Measurements from ENCODE around the gene CFL1. TPM values are rescaled to one million over a fixed set of nuclear protein-coding genes. Genes with fewer than 3 reads are reported as not detected.

Gene CFL1
- polyA plus RNA-seq, 5 donors, result 574 to 838 (median 723) TPM

DNA sequence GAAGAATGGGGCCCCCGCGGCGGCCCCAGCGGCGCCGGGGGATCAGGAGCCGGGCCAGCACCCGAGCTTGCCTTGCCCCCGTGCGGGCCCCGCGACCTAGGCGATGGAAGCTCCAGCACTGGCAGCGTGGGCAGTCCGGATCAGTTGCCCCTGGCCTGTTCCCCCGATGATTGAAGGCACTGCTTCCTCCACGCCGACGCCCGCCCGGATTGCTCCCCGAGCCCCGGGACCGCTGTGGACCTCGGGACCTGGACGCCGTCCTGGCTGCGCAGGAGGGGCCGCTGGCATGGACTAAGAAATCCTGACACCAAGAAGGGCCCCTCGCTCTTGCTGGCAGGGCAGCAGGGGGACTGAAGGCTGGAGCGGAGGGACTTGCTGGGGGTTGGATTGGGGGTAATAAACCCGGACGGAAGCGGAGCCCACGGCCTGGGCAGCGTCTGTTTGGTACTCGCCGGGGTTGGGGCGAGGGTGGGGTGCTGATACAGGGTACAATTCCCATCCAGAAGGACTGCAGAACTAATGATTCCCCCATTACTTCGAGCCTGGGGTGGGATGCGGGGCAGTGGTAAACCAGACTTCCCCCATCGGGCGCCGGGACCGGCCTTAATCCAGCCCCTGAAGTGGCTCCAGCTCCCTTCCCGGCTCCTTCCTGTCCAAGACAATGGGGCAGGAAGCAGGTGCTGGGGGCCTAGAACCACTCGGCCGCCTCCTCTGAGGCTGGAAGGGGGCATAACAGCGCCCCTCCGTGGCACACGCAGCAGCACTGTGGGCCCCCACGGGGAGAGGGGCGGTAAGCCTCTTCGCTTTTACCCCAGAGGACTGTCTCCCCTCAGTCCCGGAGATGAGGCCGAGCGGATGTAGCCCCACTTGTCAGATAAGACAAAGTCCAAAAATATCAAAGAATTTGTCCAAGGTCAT is 33.5 kb upstream of the CFL1 start:
- no peak for DNase-seq

DNA sequence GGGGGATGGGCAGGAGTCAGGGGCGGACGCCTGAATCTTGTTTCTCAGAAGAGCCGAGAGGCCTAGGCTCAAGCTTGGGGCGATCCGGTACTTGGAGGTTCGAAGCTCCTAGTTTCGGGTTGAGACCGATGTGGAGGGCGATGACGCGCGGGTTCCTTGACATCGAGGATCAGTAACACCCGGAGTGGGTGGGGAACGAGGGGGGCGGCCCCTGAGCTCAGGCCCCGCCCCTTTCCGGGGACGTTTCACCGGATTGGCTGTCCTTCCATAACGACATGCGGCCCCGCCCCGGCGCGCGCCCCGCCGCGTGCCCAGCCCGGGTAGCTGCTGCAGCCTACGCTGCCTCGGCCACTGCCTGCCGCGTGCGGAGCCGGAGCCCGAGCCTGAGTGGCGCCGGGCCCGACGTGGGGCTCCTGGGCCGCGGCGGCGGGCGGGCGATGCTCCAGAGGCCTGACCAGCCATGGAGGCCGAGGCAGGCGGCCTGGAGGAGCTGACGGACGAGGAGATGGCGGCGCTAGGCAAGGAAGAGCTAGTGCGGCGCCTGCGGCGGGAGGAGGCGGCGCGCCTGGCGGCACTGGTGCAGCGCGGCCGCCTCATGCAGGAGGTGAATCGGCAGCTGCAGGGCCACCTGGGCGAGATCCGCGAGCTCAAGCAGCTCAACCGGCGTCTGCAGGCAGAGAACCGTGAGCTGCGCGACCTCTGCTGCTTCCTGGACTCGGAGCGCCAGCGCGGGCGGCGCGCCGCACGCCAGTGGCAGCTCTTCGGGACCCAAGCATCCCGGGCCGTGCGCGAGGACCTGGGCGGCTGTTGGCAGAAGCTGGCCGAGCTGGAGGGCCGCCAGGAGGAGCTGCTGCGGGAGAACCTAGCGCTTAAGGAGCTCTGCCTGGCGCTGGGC is 32.6 kb upstream of the CFL1 start, which contains the start of gene CCDC85B:
Gene CCDC85B (plus strand): TSS at position 350 of the 895 bp plus-strand sequence. CDS start 111 bp downstream, at position 461.
- peak; percentile 96 to 98 for DNase-seq

DNA sequence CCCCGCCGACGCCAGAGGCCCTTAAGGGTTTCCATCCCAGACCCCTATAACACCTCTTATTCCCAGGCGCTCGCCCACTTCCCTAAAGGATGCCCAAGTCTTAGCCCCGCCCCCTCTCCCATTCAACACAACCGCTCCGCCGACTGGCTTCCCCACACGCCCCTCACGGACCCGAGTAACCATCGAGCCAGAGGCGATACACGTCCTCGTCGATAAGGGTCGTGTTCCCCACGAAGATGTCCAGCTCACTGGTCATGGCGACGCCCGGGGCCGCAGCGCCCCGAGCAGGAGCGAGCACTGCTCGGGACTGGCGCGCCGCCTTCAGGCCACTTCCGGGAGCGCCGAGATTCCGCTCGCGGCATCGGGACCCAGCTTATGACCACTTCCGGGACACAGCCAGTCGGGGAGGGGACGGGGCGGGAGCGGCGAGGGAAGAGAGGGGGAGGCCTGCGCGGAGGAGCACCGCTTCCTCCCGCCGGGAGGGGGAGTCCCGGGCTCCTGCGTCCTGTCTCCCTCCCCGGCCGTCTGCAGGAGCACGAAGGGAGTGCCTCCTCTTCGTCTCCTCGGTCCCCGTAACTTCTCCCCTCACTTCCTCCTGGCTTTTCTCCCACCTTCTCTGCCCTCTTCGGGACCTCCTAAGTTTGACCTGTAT is 30.3 kb upstream of the CFL1 start, which contains the start of gene FIBP:
Gene FIBP (minus strand): TSS at position 309 of the 652 bp plus-strand sequence. CDS start 53 bp downstream, at position 256.
- peak; percentile 97 for DNase-seq

DNA sequence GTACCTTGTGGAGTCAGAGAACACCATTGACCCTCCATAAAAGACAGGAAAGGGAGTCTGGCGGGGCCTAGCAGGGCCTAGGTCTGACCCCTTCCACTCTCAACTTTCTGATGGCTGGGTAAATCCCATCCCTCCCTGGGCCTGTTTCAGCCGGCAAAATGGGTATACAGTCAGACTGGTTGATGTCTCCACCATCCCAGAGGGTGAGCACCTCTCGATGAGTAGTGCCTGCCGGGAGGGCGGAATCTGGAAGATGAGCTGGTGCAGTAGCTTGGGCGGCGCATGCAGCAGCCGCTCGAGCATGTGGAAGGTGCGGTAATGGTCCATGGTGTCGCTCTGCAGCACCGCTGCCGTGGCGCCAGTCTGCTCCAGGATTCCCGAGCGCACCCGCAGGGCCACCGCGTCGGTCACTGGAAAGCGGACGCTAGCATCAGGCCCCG is 29.8 kb upstream of the CFL1 start:
- no peak for DNase-seq

DNA sequence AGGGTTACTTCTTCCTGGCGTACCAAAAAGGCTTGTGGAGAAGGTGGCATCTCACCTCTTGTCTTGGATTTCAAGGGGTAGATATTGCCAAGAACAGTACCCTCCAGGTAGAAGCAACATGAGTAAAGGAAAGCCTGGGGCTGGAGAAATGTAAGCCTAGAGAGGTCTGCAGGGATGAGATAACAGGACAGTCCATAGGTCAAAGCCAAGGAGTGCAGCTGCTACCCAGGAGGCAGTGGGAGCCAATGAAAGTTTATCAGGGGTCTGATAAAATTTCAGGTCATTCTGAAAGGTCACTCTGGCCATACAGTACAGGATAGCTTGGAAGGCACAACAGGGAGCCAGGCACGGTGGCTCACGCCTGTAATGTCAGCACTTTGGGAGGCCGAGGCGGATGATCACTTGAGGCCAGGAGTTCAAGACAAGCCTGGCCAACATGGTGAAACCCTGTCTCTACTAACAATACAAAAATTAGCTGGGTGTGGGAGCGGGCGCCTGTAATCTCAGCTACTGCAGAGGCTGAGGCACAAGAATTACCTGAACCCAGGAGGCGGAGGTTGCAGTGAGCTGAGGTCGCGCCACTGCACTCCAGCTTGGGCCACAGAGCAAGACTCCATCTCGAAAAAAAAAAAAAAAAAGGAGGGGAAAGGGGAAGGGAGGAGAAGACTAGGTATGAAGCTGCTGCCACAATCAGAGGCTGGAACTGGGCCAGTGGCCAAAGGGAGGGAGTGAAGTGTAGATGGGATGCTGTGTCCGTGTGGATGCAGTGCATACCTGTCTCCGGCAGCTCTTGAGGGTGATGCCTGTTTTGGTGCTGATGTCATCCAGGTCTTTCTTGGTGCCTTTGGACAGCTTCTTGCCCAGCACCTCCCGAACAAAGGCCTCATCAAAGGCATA is 29.1 kb upstream of the CFL1 start:
- DNase-seq, result no peak

DNA sequence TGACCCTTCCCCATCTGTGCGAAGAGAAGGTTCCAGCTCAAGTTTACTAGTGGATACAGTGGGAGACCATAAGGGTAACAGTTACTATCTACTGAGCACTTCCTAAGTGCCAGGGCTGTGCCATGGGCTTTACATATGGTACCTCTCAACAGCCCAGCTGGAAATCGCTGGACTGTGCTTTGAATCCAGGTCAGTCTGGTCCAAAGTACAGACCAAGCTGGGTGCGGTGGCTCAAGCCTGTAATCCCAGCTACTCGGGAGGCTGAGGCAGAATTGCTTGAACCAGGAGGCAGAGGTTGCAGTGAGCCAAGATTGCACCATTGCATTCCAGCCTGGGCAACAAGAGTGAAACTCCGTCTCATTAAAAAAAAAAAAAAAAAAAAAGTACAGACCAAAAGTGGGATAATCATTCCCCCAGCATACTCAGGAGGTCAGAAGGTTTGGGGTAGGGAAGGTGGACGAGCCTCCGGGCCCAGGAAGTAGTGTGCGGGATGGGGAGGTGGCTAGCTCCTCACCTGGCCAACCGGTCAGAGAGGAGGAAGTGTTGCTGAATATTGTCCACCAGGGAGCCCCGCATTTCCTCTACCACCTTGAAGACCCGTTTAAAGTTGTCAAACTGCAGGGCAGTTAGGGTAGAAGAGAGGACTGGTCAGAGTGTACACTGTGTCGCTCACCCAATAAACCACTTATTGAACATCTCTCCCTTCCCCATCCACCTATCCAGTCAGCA is 28.0 kb upstream of the CFL1 start:
- DNase-seq, result no peak

DNA sequence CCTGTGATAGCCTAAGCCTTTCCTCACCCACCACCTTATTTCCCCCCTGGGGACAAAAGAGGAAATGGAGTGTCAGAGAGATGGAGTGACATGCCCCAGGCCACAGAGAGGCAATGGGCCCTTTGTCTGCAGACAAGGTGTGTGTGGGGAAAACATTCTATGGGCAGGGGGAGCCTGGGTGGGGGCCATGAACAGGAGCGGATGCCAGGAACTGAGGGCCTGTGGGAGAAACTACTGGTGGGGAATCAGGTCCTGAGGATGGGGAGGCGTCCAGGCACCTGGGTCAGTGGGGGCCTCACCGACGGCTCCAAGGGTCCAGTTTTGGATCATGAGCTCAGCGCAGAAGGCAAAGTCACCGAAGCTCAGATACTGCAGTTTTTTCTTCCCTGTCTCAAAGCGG is 27.3 kb upstream of the CFL1 start:
- no peak for DNase-seq

DNA sequence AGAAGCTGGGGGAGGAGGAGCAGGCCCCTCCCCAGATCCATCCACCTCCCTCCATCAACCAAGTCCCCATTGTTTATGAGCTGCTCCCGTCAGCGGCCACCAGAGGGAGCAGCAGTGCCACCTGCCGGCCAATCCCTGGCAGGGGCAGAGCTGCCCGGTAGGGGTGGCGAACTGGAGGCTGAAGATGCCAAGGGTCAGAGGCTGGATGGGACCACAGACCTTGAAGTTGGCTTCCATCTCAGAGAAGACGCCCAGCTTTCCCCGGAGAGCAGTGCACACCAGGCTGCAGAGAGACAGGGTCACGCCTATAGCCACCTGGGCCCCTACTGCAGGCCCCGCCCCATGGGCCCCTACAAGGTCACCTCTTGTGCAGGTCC is 26.7 kb upstream of the CFL1 start:
- peak in 1 of 2 donors; percentile 66 for DNase-seq

DNA sequence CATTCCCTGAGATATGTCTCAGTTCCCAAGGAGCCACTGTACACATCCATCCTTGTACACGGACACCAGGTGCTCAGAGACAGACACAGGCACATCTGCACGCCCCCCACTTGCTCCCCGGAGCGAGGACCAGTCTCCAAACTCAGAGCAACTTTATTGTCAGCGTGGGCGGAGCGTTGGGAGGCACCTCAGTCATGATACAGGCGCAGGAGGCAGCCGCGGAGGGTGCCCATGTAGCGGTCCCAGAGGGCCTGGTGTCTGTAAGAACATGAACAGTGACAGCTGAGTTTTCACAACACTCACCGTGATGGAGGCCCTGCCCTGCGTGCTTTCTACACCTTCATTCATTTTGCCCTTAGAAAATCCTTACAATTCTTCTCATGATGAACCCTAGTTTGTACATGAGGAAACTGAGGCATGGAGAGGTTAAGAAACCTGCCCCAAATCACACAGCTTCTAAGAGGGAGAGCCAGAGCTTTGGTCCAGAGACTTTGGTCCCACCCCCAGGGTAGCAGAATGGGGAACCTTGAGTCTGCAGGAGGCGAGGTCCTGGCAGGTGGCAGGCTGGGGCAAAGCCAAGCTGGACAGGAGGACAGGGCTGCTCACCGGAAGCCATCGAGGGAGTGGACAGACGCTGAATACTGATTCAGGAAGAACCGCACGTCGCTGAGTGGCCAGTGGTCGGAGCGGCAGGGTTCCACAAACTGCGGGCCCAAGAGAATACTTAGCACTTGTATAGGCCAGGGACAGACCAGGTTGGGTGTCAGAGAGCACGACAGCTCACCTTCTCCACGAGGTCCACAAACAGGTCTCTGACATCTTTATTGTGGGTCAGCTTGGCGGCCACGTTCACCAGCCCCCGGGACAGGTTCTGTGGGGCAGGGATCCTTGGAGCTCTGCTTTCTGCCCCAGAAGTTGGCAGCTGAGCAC is 26.1 kb upstream of the CFL1 start:
- DNase-seq, result no peak

DNA sequence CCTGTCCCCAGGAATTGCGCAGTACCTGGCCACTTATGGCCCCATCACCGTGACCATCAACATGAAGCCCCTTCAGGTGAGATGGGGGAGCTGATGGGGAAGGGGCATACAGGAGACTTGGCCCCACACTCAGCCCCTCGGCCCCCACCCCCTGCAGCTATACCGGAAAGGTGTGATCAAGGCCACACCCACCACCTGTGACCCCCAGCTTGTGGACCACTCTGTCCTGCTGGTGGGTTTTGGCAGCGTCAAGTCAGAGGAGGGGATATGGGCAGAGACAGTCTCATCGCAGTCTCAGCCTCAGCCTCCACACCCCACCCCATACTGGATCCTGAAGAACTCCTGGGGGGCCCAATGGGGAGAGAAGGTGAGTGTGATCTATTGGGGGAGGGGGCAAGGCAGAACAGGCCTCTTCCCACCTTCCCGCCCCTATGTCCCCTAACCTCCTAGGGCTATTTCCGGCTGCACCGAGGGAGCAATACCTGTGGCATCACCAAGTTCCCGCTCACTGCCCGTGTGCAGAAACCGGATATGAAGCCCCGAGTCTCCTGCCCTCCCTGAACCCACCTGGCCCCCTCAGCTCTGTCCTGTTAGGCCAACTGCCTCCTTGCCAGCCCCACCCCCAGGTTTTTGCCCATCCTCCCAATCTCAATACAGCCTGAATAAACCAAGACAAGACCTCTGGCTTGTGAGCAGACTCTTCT is 25.2 kb upstream of the CFL1 start:
- no peak for DNase-seq

DNA sequence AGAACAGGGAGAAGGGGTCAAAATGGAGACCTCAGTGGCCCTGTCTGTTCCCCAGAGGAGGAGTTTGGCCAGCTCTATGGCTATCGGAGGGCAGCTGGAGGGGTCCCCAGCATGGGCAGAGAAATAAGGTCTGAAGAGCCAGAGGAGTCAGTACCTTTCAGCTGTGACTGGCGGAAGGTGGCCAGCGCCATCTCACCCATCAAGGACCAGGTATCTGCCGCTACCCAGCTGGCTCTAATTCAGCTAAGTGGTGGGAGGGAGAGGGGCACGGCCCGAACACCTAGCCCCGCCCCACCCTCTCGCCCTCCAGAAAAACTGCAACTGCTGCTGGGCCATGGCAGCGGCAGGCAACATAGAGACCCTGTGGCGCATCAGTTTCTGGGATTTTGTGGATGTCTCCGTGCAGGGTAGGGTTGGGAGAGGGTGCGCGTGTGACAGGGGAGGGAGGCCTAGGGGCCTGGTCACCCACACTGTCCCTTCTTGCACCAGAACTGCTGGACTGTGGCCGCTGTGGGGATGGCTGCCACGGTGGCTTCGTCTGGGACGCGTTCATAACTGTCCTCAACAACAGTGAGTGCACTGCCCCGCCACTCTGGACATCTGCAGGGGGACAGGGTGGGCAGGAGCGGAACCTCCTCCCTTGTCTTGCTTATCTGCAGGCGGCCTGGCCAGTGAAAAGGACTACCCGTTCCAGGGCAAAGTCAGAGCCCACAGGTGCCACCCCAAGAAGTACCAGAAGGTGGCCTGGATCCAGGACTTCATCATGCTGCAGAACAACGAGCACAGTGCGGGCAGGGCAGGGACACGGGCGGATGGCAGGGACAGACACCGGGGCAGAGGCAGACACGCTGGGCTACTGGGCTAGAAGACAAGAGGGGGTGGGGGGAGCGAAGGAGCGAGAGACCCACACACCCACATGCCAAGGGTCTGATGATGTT is 24.4 kb upstream of the CFL1 start:
- no peak for DNase-seq

DNA sequence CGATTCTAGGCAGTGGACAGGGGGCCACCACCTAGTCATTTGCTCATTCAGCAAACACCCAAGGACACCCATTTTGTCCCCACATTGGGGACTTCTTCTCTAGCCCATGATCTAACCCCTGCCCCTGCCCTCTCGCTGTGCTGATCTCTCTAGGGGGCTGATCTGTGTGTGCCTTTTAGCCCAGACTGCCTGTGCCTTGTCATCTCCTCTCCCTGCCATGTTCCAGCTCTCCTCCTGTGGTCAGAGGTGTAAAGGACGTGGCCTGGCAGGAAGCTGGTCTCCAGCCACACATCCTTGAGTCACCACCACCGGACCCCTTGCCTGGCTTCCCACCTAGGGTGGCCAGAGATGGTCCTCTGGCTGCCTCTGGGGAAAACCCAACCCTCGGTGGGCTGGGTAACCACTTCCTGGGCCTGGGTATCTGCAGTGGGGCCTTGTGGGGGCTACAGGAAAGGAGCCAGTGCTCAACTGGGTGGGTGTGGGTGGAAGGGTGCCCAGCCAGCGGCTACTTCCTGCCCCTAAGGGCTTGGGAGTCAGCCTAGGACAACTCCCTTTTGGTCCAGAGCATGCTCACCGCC is 23.0 kb upstream of the CFL1 start:
- no peak for DNase-seq

DNA sequence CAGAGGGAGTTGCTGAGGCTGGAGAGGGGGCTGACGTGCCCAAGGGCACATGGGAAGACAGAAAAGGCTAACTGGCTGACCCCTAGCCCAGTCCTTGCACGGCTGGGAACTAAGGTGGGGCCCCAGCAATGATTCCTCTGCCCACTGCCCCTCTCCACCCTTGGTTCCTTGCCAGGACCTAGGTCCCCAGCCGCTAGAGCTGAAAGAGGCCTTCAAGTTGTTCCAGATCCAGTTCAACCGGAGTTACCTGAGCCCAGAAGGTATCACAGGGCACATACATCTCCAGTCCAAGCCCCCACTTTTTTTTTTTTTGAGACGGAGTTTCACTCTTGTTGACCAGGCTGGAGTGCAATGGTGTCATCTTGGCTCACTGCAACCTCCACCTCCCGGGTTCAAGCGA is 22.0 kb upstream of the CFL1 start:
- no peak for DNase-seq

DNA sequence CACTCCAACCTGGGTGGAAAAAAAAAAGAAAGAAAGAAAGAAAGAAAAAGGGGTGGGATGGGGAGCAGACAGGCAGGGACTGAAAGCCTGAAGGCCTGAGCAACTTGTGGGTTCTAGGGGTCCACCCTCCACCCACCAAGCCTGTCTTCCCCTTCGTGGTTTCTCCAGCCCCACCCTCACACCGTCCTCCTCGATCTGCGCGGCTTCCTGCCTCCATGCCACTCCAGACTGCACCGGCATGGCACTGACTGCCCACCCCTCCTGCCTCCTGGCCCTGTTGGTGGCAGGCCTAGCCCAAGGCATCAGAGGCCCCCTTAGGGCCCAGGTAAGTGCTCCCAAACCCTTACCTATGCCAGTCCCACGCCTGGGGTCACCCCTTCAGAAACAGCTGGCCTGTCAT is 21.6 kb upstream of the CFL1 start, which contains the start of gene CTSW:
Gene CTSW (plus strand): TSS at position 221 of the 400 bp plus-strand sequence. CDS start 18 bp downstream, at position 239.
- no peak for DNase-seq

DNA sequence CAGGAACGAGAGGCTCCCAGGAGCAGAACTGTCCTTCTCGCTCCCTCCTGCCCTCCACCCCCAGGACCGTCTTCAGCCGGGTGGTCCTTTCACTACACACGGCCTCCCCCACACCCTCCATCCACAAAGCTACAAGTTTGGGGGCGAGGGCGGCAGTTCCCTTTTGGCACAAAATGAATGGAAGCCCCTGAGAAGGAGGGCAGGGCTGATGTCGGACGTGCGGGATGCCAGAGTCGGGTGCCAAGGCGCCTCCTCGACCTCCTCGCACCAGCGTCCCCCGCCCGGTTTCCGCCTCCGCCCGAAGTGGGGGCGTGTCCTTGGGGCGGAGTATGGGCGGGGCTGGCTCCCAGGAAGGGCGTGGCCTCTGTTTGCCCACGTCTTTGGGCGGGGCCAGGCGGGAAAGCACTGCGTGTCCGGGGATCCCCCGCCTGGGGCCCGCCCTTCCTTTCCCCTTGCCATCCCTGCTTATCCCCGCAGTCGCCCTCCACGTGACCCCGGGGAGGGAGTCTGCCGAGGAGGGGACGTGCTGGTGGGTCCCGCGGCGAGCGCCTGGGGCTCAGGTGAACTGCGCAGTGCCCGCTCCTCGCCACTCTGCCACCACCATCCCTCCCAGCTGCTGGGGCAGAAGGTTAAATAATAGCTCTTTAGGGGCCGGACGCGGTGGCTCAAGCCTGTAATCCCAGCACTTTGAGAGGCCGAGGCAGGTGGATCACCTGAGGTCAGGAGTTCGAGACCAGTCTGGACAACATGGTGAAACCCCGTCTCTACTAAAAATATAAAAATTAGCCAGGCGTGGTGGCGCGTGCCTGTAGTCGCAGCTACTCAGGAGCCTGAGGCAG is 15.6 kb upstream of the CFL1 start:
- DNase-seq, result peak; percentile 95

All from right lung (tissue), 5 donors.